ENCODE data around the gene ZNF665.

The ZNF665 gene

GRCh38 chr19:53147645-53148044 lies 45.5 kb downstream of the ZNF665 start:
- Histone ChIP-seq H3K4me1 (ENCODE audit: insufficient read depth, poor library complexity, severe bottlenecking) (no peaks in the 10 kb centered on the region), H3K36me3 (ENCODE audit: low read depth) (peaks cover 42% of the 10 kb centered on the region), H3K27ac (ENCODE audit: poor library complexity, severe bottlenecking) (no peak overlapping the region), H3K9me3 (ENCODE audit: severe bottlenecking) (peaks cover 28% of the 10 kb centered on the region), H3K27me3 (ENCODE audit: insufficient read depth, poor library complexity, severe bottlenecking) (no peaks in the 10 kb centered on the region), H3K4me3 (ENCODE audit: severe bottlenecking) (no peak overlapping the region)
- DNase-seq (ENCODE audit: low spot score), result no peak
- no peak for ATAC-seq (ENCODE audit: low read depth)
- TF ChIP-seq CTCF (IDR thresholded peaks at IDR 0.05; ENCODE audit: poor library complexity, severe bottlenecking), result no peak

GRCh38 chr19:53140351-53140750 lies 52.8 kb downstream of the ZNF665 start:
- Histone ChIP-seq H3K27ac (ENCODE audit: poor library complexity, severe bottlenecking) (no peak overlapping the region), H3K4me3 (ENCODE audit: severe bottlenecking) (no peak overlapping the region), H3K9me3 (ENCODE audit: severe bottlenecking) (peaks cover 39% of the 10 kb centered on the region), H3K27me3 (ENCODE audit: insufficient read depth, poor library complexity, severe bottlenecking) (no peaks in the 10 kb centered on the region), H3K36me3 (ENCODE audit: low read depth) (peaks cover 34% of the 10 kb centered on the region), H3K4me1 (ENCODE audit: insufficient read depth, poor library complexity, severe bottlenecking) (no peaks in the 10 kb centered on the region)
- TF ChIP-seq CTCF (IDR thresholded peaks at IDR 0.05; ENCODE audit: poor library complexity, severe bottlenecking), result no peak
- ATAC-seq (ENCODE audit: low read depth), result no peak
- no peak for DNase-seq (ENCODE audit: low spot score)

- TF ChIP-seq CTCF (IDR thresholded peaks at IDR 0.05; ENCODE audit: poor library complexity, severe bottlenecking), result no peak
- ATAC-seq (ENCODE audit: low read depth) (no peak), DNase-seq (ENCODE audit: low spot score) (no peak)
- no peaks in the 10 kb centered on the region for H3K27me3 ChIP-seq (ENCODE audit: insufficient read depth, poor library complexity, severe bottlenecking)
- peaks cover 20% of the 10 kb centered on the region for H3K9me3 ChIP-seq (ENCODE audit: severe bottlenecking)
- no peak overlapping the region for H3K4me3 ChIP-seq (ENCODE audit: severe bottlenecking)
- peaks cover 3% of the 10 kb centered on the region for H3K36me3 ChIP-seq (ENCODE audit: low read depth)
- H3K4me1 ChIP-seq (ENCODE audit: insufficient read depth, poor library complexity, severe bottlenecking), result no peaks in the 10 kb centered on the region
- no peak overlapping the region for H3K27ac ChIP-seq (ENCODE audit: poor library complexity, severe bottlenecking)
Measured at GRCh38 chr19:53136432-53136831, 56.7 kb downstream of the ZNF665 start.

GRCh38 chr19:53132141-53132991 lies 60.8 kb downstream of the ZNF665 start, which contains the start of gene ZNF415:
TSS of gene ZNF415 (minus strand) at chr19:53132910. CDS start at chr19:53122676, 10,234 bp downstream.
- Histone ChIP-seq H3K4me3 (ENCODE audit: severe bottlenecking) (peak within 1 kb of the TSS; percentile 41), H3K27ac (ENCODE audit: poor library complexity, severe bottlenecking) (peak within 1 kb of the TSS; percentile 16), H3K36me3 (ENCODE audit: low read depth) (no peaks in the 10 kb centered on the region), H3K27me3 (ENCODE audit: insufficient read depth, poor library complexity, severe bottlenecking) (no peaks in the 10 kb centered on the region), H3K4me1 (ENCODE audit: insufficient read depth, poor library complexity, severe bottlenecking) (no peaks in the 10 kb centered on the region), H3K9me3 (ENCODE audit: severe bottlenecking) (no peaks in the 10 kb centered on the region)
- no peak for TF ChIP-seq CTCF (IDR thresholded peaks at IDR 0.05; ENCODE audit: poor library complexity, severe bottlenecking)
- ATAC-seq (ENCODE audit: low read depth), result peak; percentile 83
- peak; percentile 73 for DNase-seq (ENCODE audit: low spot score)

GRCh38 chr19:53131727-53132126 lies 61.4 kb downstream of the ZNF665 start:
- ATAC-seq (ENCODE audit: low read depth) (no peak), DNase-seq (ENCODE audit: low spot score) (no peak)
- peak overlapping the region; percentile 41 for H3K4me3 ChIP-seq (ENCODE audit: severe bottlenecking)
- no peak overlapping the region for H3K27ac ChIP-seq (ENCODE audit: poor library complexity, severe bottlenecking)
- H3K36me3 ChIP-seq (ENCODE audit: low read depth), result no peaks in the 10 kb centered on the region
- H3K4me1 ChIP-seq (ENCODE audit: insufficient read depth, poor library complexity, severe bottlenecking), result no peaks in the 10 kb centered on the region
- H3K9me3 ChIP-seq (ENCODE audit: severe bottlenecking), result no peaks in the 10 kb centered on the region
- TF ChIP-seq CTCF (IDR thresholded peaks at IDR 0.05; ENCODE audit: poor library complexity, severe bottlenecking), result no peak
- H3K27me3 ChIP-seq (ENCODE audit: insufficient read depth, poor library complexity, severe bottlenecking), result no peaks in the 10 kb centered on the region
